H1 (cell line): ENCODE results near the gene MAP4. TPM values are rescaled to one million over a fixed set of nuclear protein-coding genes. Genes with fewer than 3 reads are reported as not detected.

Source experiments
- CTCF ChIA-PET: fragments of 300-600 bp; sonication (Branson Sonifier 250); formaldehyde crosslinking; loops from one replicate; lab custom pipeline; 2021; ENCODE audit not compliant: partially characterized antibody; lab: Charles Lee
- POLR2A ChIA-PET: fragments of 300-600 bp; sonication (Branson Sonifier 250); formaldehyde crosslinking; loops from one replicate; lab custom pipeline; 2021; ENCODE audit warnings: inconsistent platforms; ENCODE audit not compliant: partially characterized antibody; lab: Charles Lee
- DNase-seq, 2 experiments: peaks; one replicate each; pipeline versions ENCODE4 v3.0.0 to v3.0.0-alpha.2; 2010 to 2022; ENCODE audit warnings: low spot score in 2 of 2, low read depth in 1 of 2, mixed read lengths in 1 of 2
- FAIRE-seq: peaks from 2 replicates; lab custom pipeline; 2011; peaks lifted over from hg19 to GRCh38; lab: Jason Lieb, UNC
- H2AFZ ChIP-seq: 2 replicates; pipeline ENCODE4 v1.8.1; 2012; ENCODE audit warnings: low read length, inconsistent platforms
- H2AK5ac ChIP-seq: 2 replicates; pipeline ENCODE4 v1.6.1; 2013; ENCODE audit warnings: low read depth, low read length
- H2BK120ac ChIP-seq: replicated peaks from 2 replicates; pipeline ENCODE3; 2013; ENCODE audit warnings: low read depth, low read length, inconsistent platforms
- H2BK12ac ChIP-seq: 2 replicates; pipeline ENCODE4 v1.6.1; 2013; ENCODE audit warnings: low read depth, low read length
- H2BK15ac ChIP-seq: 2 replicates; pipeline ENCODE4 v1.6.1; 2013; ENCODE audit warnings: low read length
- H2BK20ac ChIP-seq: 2 replicates; pipeline ENCODE4 v1.6.1; 2013; ENCODE audit warnings: low read length
- H2BK5ac ChIP-seq: 2 replicates; pipeline ENCODE4 v1.6.1; 2013; ENCODE audit warnings: low read depth, low read length
- H3K14ac ChIP-seq: 2 replicates; pipeline ENCODE4 v1.6.1; 2013; ENCODE audit warnings: inconsistent platforms; ENCODE audit not compliant: insufficient read length
- H3K18ac ChIP-seq: 2 replicates; pipeline ENCODE4 v1.6.1; 2013; ENCODE audit warnings: low read length; ENCODE audit errors: extremely low read depth
- H3K23ac ChIP-seq: 2 replicates; pipeline ENCODE4 v1.6.1; 2013; ENCODE audit warnings: inconsistent platforms; ENCODE audit not compliant: insufficient read length
- H3K23me2 ChIP-seq: 2 replicates; pipeline ENCODE4 v1.6.1; 2013; ENCODE audit warnings: low read depth, low read length
- H3K27ac ChIP-seq: 2 replicates; pipeline ENCODE4 v1.6.1; 2011; ENCODE audit warnings: low read depth, low read length, inconsistent platforms
- H3K27me3 ChIP-seq, 4 experiments: replicated peaks in 1 of 4; 1 replicate in 1 of 4; 2 replicates in 3 of 4; pipeline versions ENCODE4 v1.6.1 to v1.8.1; 2011 to 2013; ENCODE audit warnings: low read length in 3 of 4, mild to moderate bottlenecking in 3 of 4, inconsistent platforms in 2 of 4, mixed read lengths in 2 of 4, moderate library complexity in 1 of 4; ENCODE audit not compliant: control insufficient read depth in 3 of 4, insufficient read depth in 3 of 4; ENCODE audit errors: extremely low read depth in 1 of 4
- H3K36me3 ChIP-seq, 4 experiments: 2 replicates each; pipeline versions ENCODE4 v1.6.1 to v1.8.1; 2011 to 2013; ENCODE audit warnings: mild to moderate bottlenecking in 4 of 4, low read length in 3 of 4, moderate library complexity in 2 of 4, control low read depth in 1 of 4, inconsistent platforms in 1 of 4; ENCODE audit not compliant: insufficient read depth in 4 of 4, control insufficient read depth in 2 of 4
- H3K4ac ChIP-seq: replicated peaks from 2 replicates; pipeline ENCODE3; 2013; ENCODE audit warnings: low read length, low read depth, mixed read lengths, inconsistent platforms; ENCODE audit not compliant: insufficient read length
- H3K4me1 ChIP-seq, 4 experiments: replicated peaks in 1 of 4; 1 replicate in 1 of 4; 2 replicates in 3 of 4; pipeline versions ENCODE4 v1.6.1 to v1.8.1; 2011 to 2013; ENCODE audit warnings: low read length in 3 of 4, inconsistent platforms in 2 of 4, mixed read lengths in 1 of 4; ENCODE audit not compliant: insufficient read depth in 4 of 4, control insufficient read depth in 3 of 4
- H3K4me2 ChIP-seq, 2 experiments: 2 replicates each; pipeline versions ENCODE4 v1.6.1 to v1.8.1; 2011 to 2013; ENCODE audit warnings: low read depth in 2 of 2, low read length in 2 of 2, control low read depth in 1 of 2, inconsistent platforms in 1 of 2, mild to moderate bottlenecking in 1 of 2; ENCODE audit not compliant: insufficient read depth in 1 of 2
- H3K4me3 ChIP-seq, 4 experiments: fragments of 200-600, 300-600 bp in 1 of 4; sonication (generic), shearing (Covaris generic), sonication (Bioruptor Twin) in 1 of 4; 2 replicates each; pipeline versions ENCODE4 v1.5.1 to v1.8.1; 2011 to 2016; ENCODE audit warnings: low read length in 4 of 4, low read depth in 3 of 4, control low read depth in 2 of 4, inconsistent platforms in 2 of 4, mild to moderate bottlenecking in 2 of 4, mixed read lengths in 1 of 4, moderate library complexity in 1 of 4; ENCODE audit not compliant: insufficient read depth in 2 of 4; ENCODE audit errors: extremely low read depth in 1 of 4
- H3K56ac ChIP-seq: replicated peaks from 2 replicates; pipeline ENCODE3; 2013; ENCODE audit warnings: low read depth, mild to moderate bottlenecking, mixed read lengths, low read length, inconsistent platforms; ENCODE audit not compliant: insufficient read length
- H3K79me1 ChIP-seq: 2 replicates; pipeline ENCODE4 v1.6.1; 2013; ENCODE audit warnings: low read depth, low read length, control low read depth
- H3K79me2 ChIP-seq, 2 experiments: 2 replicates each; pipeline versions ENCODE4 v1.6.1 to v1.8.1; 2012 to 2013; ENCODE audit warnings: low read length in 2 of 2, mild to moderate bottlenecking in 2 of 2, inconsistent platforms in 1 of 2; ENCODE audit not compliant: insufficient read depth in 2 of 2, control insufficient read depth in 1 of 2
- H3K9ac ChIP-seq, 4 experiments: replicated peaks in 1 of 4; 1 replicate in 1 of 4; 2 replicates in 3 of 4; pipeline versions ENCODE4 v1.6.1 to v1.8.1; 2011 to 2013; ENCODE audit warnings: low read depth in 3 of 4, low read length in 3 of 4, control low read depth in 2 of 4, mild to moderate bottlenecking in 2 of 4, moderate library complexity in 2 of 4, inconsistent platforms in 1 of 4; ENCODE audit errors: extremely low read depth in 1 of 4
- H3K9me3 ChIP-seq, 2 experiments: 2 replicates each; pipeline versions ENCODE4 v1.6.1 to v1.8.1; 2012 to 2013; ENCODE audit warnings: mild to moderate bottlenecking in 2 of 2, moderate library complexity in 2 of 2, control low read depth in 1 of 2, inconsistent platforms in 1 of 2, low read depth in 1 of 2, low read length in 1 of 2, mixed read lengths in 1 of 2; ENCODE audit not compliant: insufficient read depth in 2 of 2
- H4K20me1 ChIP-seq, 2 experiments: replicated peaks in 1 of 2; 2 replicates each; pipeline versions ENCODE3 to v1.8.1; 2011 to 2013; ENCODE audit warnings: inconsistent platforms in 2 of 2, low read length in 2 of 2, mild to moderate bottlenecking in 1 of 2; ENCODE audit not compliant: insufficient read depth in 2 of 2, control insufficient read depth in 1 of 2
- H4K5ac ChIP-seq: 2 replicates; pipeline ENCODE4 v1.6.1; 2013; ENCODE audit warnings: low read length, low read depth, mixed read lengths, inconsistent platforms; ENCODE audit not compliant: insufficient read length
- H4K8ac ChIP-seq: 2 replicates; pipeline ENCODE4 v1.8.0; 2013; ENCODE audit warnings: mild to moderate bottlenecking, moderate library complexity, low read length, inconsistent platforms; ENCODE audit not compliant: insufficient read depth; ENCODE audit errors: extremely low read depth
- H4K91ac ChIP-seq: replicated peaks from 2 replicates; pipeline ENCODE3; 2013; ENCODE audit warnings: low read length, mixed read lengths, inconsistent platforms; ENCODE audit not compliant: insufficient read length
- EGR1 ChIP-seq: IDR thresholded peaks from 2 replicates; pipeline ENCODE4 v1.6.1; 2011; ENCODE audit warnings: low read depth, low read length, borderline replicate concordance
- EP300 ChIP-seq, 2 experiments: IDR thresholded peaks; 1 replicate in 1 of 2; 2 replicates in 1 of 2; pipeline ENCODE4 v1.6.1; 2011 to 2012; ENCODE audit warnings: low read depth in 2 of 2, low read length in 2 of 2, mild to moderate bottlenecking in 2 of 2, borderline replicate concordance in 1 of 2, inconsistent platforms in 1 of 2, moderate library complexity in 1 of 2
- GTF2F1 ChIP-seq: IDR thresholded peaks from 2 replicates; pipeline ENCODE4 v1.6.1; 2012; ENCODE audit warnings: low read depth, low read length, improper control_type of control experiment, borderline replicate concordance
- HDAC2 ChIP-seq, 2 experiments: fragments of 300-600 bp in 1 of 2; sonication (generic) in 1 of 2; IDR thresholded peaks; 2 replicates each; pipeline ENCODE4 v1.6.1; 2011 to 2012; ENCODE audit warnings: low read depth in 2 of 2, low read length in 2 of 2, mild to moderate bottlenecking in 2 of 2, moderate library complexity in 2 of 2, borderline replicate concordance in 1 of 2, inconsistent platforms in 1 of 2
- JUN ChIP-seq: IDR thresholded peaks from 2 replicates; pipeline ENCODE4 v1.6.1; 2011; ENCODE audit warnings: low read depth, mild to moderate bottlenecking, improper control_type of control experiment, low read length
- POU5F1 ChIP-seq: IDR thresholded peaks from 2 replicates; pipeline ENCODE4 v1.6.1; 2011; ENCODE audit warnings: low read depth, mild to moderate bottlenecking, low read length, moderate library complexity
- TBP ChIP-seq: IDR thresholded peaks from 2 replicates; pipeline ENCODE4 v1.6.1; 2011; ENCODE audit warnings: low read depth, low read length, improper control_type of control experiment
- WGBS, 2 experiments: shearing (Covaris generic) in 1 of 2; methylation state at CpG; one replicate each; pipeline versions ENCODE4 v1.1.6 to v1.1.7; 2013 to 2015; ENCODE audit warnings: low lambda C conversion rate in 2 of 2, mixed read lengths in 2 of 2, inconsistent platforms in 1 of 2, low coverage in 1 of 2, missing lambda C conversion rate in 1 of 2; ENCODE audit not compliant: insufficient replicate concordance in 2 of 2, insufficient coverage in 1 of 2, insufficient read length in 1 of 2; ENCODE audit errors: extremely low coverage in 1 of 2, missing lambda C conversion rate in 1 of 2; 5-methylcytosine and 5-hydroxymethylcytosine counted together
- polyA plus RNA-seq, 7 experiments: library from polyadenylated mRNA; depleted of rRNA in 3 of 7; stranded (reverse) in 5 of 7; unstranded in 2 of 7; fragments of >200 nt in 5 of 7; fragments of 200-250 nt in 2 of 7; gene quantifications; 1 replicate in 5 of 7; 2 replicates in 1 of 7; 4 replicates in 1 of 7; pipeline versions ENCODE4 v1.2.1 to v1.2.3, GENCODE V29; 2011 to 2013; ENCODE audit warnings: missing spikeins in 2 of 7, mixed read lengths in 2 of 7
- total RNA-seq: library from RNA; stranded (reverse); fragmentation: NEBNext Ultra II Directional; extraction: Animal tissue kit (Norgen Biotek cat#: 25700); gene quantifications from 2 replicates; pipeline ENCODE4 v1.2.1, GENCODE V29; 2021

MAP4 gene
- total and polyA plus RNA-seq, 2 of the 8 experiments (the other 6 are each of a cell fraction or from before 2014, with no cell fraction given), result 67.0 to 179 TPM

GRCh38 chr3:47930979-47931378 is 85.2 kb downstream of the MAP4 start:
- peaks cover 0 to 6% of the 10 kb centered on the region in 2 experiments; a peak in 1 of 4 replicates for H3K79me2 ChIP-seq
- no peak overlapping the region for H3K27ac ChIP-seq
- H2BK15ac ChIP-seq, result no peak overlapping the region
- no peak overlapping the region for H2BK20ac ChIP-seq
- no peak for FAIRE-seq
- ChIA-PET CTCF (interaction anchor here (0.6 to 1.6 kb wide), 5 partner anchors 17 to 611 kb away, joined by 3 to 4 read pairs (median 3); no protein-coding TSS in a partner anchor), POLR2A (no interaction called here)
- no peak overlapping the region for H4K91ac ChIP-seq
- H4K8ac ChIP-seq, result no peak overlapping the region
- H2AFZ ChIP-seq, result no peak overlapping the region
- no peak overlapping the region for H2BK120ac ChIP-seq
- H3K4me1 ChIP-seq, result no peaks in the 10 kb centered on the region
- H3K4me3 ChIP-seq, result no peak overlapping the region
- H3K23me2 ChIP-seq, result no peaks in the 10 kb centered on the region
- no peak for DNase-seq
- H3K79me1 ChIP-seq, result no peaks in the 10 kb centered on the region; the same call in 1 of the 2 replicates
- no peak overlapping the region for H3K18ac ChIP-seq
- H3K14ac ChIP-seq, result no peak overlapping the region
- peaks cover 0 to 15% (median 9%) of the 10 kb centered on the region in 4 experiments; a peak in 5 of 8 replicates for H3K36me3 ChIP-seq
- H4K5ac ChIP-seq, result no peak overlapping the region
- H3K27me3 ChIP-seq, result no peaks in the 10 kb centered on the region
- no peak overlapping the region for H3K4ac ChIP-seq
- no peak overlapping the region for H3K23ac ChIP-seq
- TF ChIP-seq GTF2F1 (no peak), POU5F1 (no peak), HDAC2 (IDR thresholded peaks at IDR 0.05; ENCODE audit: borderline replicate concordance in 1 of 2, low read depth in 2 of 2, low read length in 2 of 2) (no peak), JUN (no peak), EGR1 (no peak), EP300 (IDR thresholded peaks at IDR 0.05; ENCODE audit: borderline replicate concordance in 1 of 2, low read depth in 2 of 2, low read length in 2 of 2) (no peak), TBP (no peak)
- 92% methylated on average over 4 of the region's 4 CpGs; no CpG with 5 or more reads in 1 of the 2 experiments for WGBS, 2 experiments
- H3K4me2 ChIP-seq, result no peak overlapping the region
- no peak overlapping the region for H3K56ac ChIP-seq
- no peaks in the 10 kb centered on the region for H3K9me3 ChIP-seq
- peaks cover 0 to 2% of the 10 kb centered on the region in 2 experiments for H4K20me1 ChIP-seq
- 0 out of 2 replicates have a peak overlapping the region, but pooled peaks have one; percentile 16 for H2AK5ac ChIP-seq
- H2BK12ac ChIP-seq, result no peak overlapping the region
- H2BK5ac ChIP-seq, result no peak overlapping the region
- H3K9ac ChIP-seq, result no peak overlapping the region
